ENCODE results near the gene DOCK4.

DOCK4 gene

GRCh38 chr7:111718886-111719285 is 487.3 kb downstream of the DOCK4 start:
- H3K4me1 Mint-ChIP-seq = no peaks in the 10 kb centered on the region
- no peak overlapping the region for H3K4me3 Mint-ChIP-seq
- ATAC-seq = no peak
- no peaks in the 10 kb centered on the region for H3K36me3 Mint-ChIP-seq
- no peak overlapping the region for H3K27ac Mint-ChIP-seq
- peaks cover 11% of the 10 kb centered on the region for H3K27me3 Mint-ChIP-seq
- H3K9me3 Mint-ChIP-seq = no peaks in the 10 kb centered on the region

- H3K4me3 Mint-ChIP-seq = no peak overlapping the region
- no peaks in the 10 kb centered on the region for H3K4me1 Mint-ChIP-seq
- no peaks in the 10 kb centered on the region for H3K36me3 Mint-ChIP-seq
- no peak overlapping the region for H3K27ac Mint-ChIP-seq
- no peaks in the 10 kb centered on the region for H3K27me3 Mint-ChIP-seq
- no peaks in the 10 kb centered on the region for H3K9me3 Mint-ChIP-seq
- no peak for ATAC-seq
Observed at GRCh38 chr7:111711426-111712065, 494.7 kb downstream of the DOCK4 start.

- Mint-ChIP-seq H3K9me3 (no peaks in the 10 kb centered on the region), H3K4me1 (no peaks in the 10 kb centered on the region)
Observed at GRCh38 chr7:111710839-111711380, 495.3 kb downstream of the DOCK4 start.

GRCh38 chr7:111708072-111708471 is 498.1 kb downstream of the DOCK4 start:
- Mint-ChIP-seq H3K4me3 (no peak overlapping the region), H3K9me3 (no peaks in the 10 kb centered on the region), H3K27ac (no peak overlapping the region), H3K36me3 (no peaks in the 10 kb centered on the region), H3K4me1 (no peaks in the 10 kb centered on the region), H3K27me3 (peaks cover 11% of the 10 kb centered on the region)
- no peak for ATAC-seq

More at GRCh38 chr7:111710839-111711380, 495.3 kb downstream of the DOCK4 start:
- Mint-ChIP-seq H3K27ac (no peak overlapping the region), H3K4me3 (no peak overlapping the region), H3K27me3 (no peaks in the 10 kb centered on the region), H3K36me3 (no peaks in the 10 kb centered on the region)
- no peak for ATAC-seq

- Mint-ChIP-seq H3K27ac (no peak overlapping the region), H3K27me3 (peaks cover 11% of the 10 kb centered on the region), H3K4me1 (no peaks in the 10 kb centered on the region), H3K4me3 (no peak overlapping the region), H3K36me3 (no peaks in the 10 kb centered on the region), H3K9me3 (no peaks in the 10 kb centered on the region)
- ATAC-seq = no peak
Observed at GRCh38 chr7:111705807-111706206, 500.4 kb downstream of the DOCK4 start.

- H3K27me3 Mint-ChIP-seq = no peaks in the 10 kb centered on the region
- no peaks in the 10 kb centered on the region for H3K4me1 Mint-ChIP-seq
- H3K4me3 Mint-ChIP-seq = no peak overlapping the region
- ATAC-seq = no peak
- H3K9me3 Mint-ChIP-seq = peaks cover 2% of the 10 kb centered on the region
- no peak overlapping the region for H3K27ac Mint-ChIP-seq
- no peaks in the 10 kb centered on the region for H3K36me3 Mint-ChIP-seq
Observed at GRCh38 chr7:111697771-111698170, 508.4 kb downstream of the DOCK4 start.

- Mint-ChIP-seq H3K9me3 (peaks cover 3% of the 10 kb centered on the region), H3K27ac (no peak overlapping the region), H3K4me1 (peaks cover 6% of the 10 kb centered on the region), H3K4me3 (no peak overlapping the region), H3K27me3 (no peaks in the 10 kb centered on the region), H3K36me3 (no peaks in the 10 kb centered on the region)
- no peak for ATAC-seq
Observed at GRCh38 chr7:111694376-111694775, 511.8 kb downstream of the DOCK4 start.

GRCh38 chr7:111690364-111691111 is 515.7 kb downstream of the DOCK4 start:
- no peak for ATAC-seq
- peaks cover 10% of the 10 kb centered on the region for H3K27me3 Mint-ChIP-seq
- no peak overlapping the region for H3K27ac Mint-ChIP-seq
- H3K4me1 Mint-ChIP-seq = peaks cover 6% of the 10 kb centered on the region
- no peak overlapping the region for H3K4me3 Mint-ChIP-seq
- H3K36me3 Mint-ChIP-seq = no peaks in the 10 kb centered on the region
- H3K9me3 Mint-ChIP-seq = peaks cover 3% of the 10 kb centered on the region

- peaks cover 2% of the 10 kb centered on the region for H3K4me1 Mint-ChIP-seq
- H3K27me3 Mint-ChIP-seq = peaks cover 10% of the 10 kb centered on the region
- H3K27ac Mint-ChIP-seq = no peak overlapping the region
- no peak for ATAC-seq
- H3K36me3 Mint-ChIP-seq = no peaks in the 10 kb centered on the region
- no peak overlapping the region for H3K4me3 Mint-ChIP-seq
- H3K9me3 Mint-ChIP-seq = no peaks in the 10 kb centered on the region
Observed at GRCh38 chr7:111685349-111685748, 520.9 kb downstream of the DOCK4 start.

GRCh38 chr7:111682588-111683340 is 523.4 kb downstream of the DOCK4 start:
- H3K4me3 Mint-ChIP-seq = no peak overlapping the region
- H3K27ac Mint-ChIP-seq = no peak overlapping the region
- H3K9me3 Mint-ChIP-seq = no peaks in the 10 kb centered on the region
- no peaks in the 10 kb centered on the region for H3K36me3 Mint-ChIP-seq
- H3K27me3 Mint-ChIP-seq = no peaks in the 10 kb centered on the region
- no peaks in the 10 kb centered on the region for H3K4me1 Mint-ChIP-seq
- no peak for ATAC-seq

GRCh38 chr7:111681242-111681641 is 525.0 kb downstream of the DOCK4 start:
- no peak overlapping the region for H3K27ac Mint-ChIP-seq
- ATAC-seq = no peak
- no peaks in the 10 kb centered on the region for H3K36me3 Mint-ChIP-seq

GRCh38 chr7:111678986-111679385 is 527.2 kb downstream of the DOCK4 start:
- Mint-ChIP-seq H3K9me3 (no peaks in the 10 kb centered on the region), H3K4me3 (no peak overlapping the region), H3K27me3 (no peaks in the 10 kb centered on the region), H3K4me1 (no peaks in the 10 kb centered on the region), H3K27ac (no peak overlapping the region), H3K36me3 (no peaks in the 10 kb centered on the region)
- ATAC-seq = no peak

More at GRCh38 chr7:111681242-111681641, 525.0 kb downstream of the DOCK4 start:
- no peak overlapping the region for H3K4me3 Mint-ChIP-seq
- no peaks in the 10 kb centered on the region for H3K4me1 Mint-ChIP-seq
- H3K27me3 Mint-ChIP-seq = no peaks in the 10 kb centered on the region
- H3K9me3 Mint-ChIP-seq = no peaks in the 10 kb centered on the region

- no peaks in the 10 kb centered on the region for H3K9me3 Mint-ChIP-seq
- H3K27ac Mint-ChIP-seq = no peak overlapping the region
Observed at GRCh38 chr7:111678281-111678680, 527.9 kb downstream of the DOCK4 start.

GRCh38 chr7:111677848-111678247 is 528.4 kb downstream of the DOCK4 start:
- ATAC-seq = no peak
- Mint-ChIP-seq H3K9me3 (no peaks in the 10 kb centered on the region), H3K36me3 (no peaks in the 10 kb centered on the region), H3K4me3 (no peak overlapping the region), H3K4me1 (no peaks in the 10 kb centered on the region), H3K27ac (no peak overlapping the region), H3K27me3 (no peaks in the 10 kb centered on the region)

More at GRCh38 chr7:111678281-111678680, 527.9 kb downstream of the DOCK4 start:
- no peaks in the 10 kb centered on the region for H3K27me3 Mint-ChIP-seq
- H3K4me1 Mint-ChIP-seq = no peaks in the 10 kb centered on the region
- H3K36me3 Mint-ChIP-seq = no peaks in the 10 kb centered on the region
- no peak overlapping the region for H3K4me3 Mint-ChIP-seq
- no peak for ATAC-seq

- Mint-ChIP-seq H3K27me3 (no peaks in the 10 kb centered on the region), H3K27ac (no peak overlapping the region), H3K36me3 (no peaks in the 10 kb centered on the region), H3K4me1 (no peaks in the 10 kb centered on the region), H3K4me3 (no peak overlapping the region), H3K9me3 (no peaks in the 10 kb centered on the region)
- no peak for ATAC-seq
Observed at GRCh38 chr7:111676811-111677210, 529.4 kb downstream of the DOCK4 start.

Data from stimulated activated memory B cell treated with anti-CD40 and anti-IgM and Interleukin-4, amounts not matched to agents 10 μg/mL and 1 μg/mL and 100 μg/mL, for 72 hours (primary cell).